ENCODE measurements around the gene KRT1.

KRT1 gene

DNA sequence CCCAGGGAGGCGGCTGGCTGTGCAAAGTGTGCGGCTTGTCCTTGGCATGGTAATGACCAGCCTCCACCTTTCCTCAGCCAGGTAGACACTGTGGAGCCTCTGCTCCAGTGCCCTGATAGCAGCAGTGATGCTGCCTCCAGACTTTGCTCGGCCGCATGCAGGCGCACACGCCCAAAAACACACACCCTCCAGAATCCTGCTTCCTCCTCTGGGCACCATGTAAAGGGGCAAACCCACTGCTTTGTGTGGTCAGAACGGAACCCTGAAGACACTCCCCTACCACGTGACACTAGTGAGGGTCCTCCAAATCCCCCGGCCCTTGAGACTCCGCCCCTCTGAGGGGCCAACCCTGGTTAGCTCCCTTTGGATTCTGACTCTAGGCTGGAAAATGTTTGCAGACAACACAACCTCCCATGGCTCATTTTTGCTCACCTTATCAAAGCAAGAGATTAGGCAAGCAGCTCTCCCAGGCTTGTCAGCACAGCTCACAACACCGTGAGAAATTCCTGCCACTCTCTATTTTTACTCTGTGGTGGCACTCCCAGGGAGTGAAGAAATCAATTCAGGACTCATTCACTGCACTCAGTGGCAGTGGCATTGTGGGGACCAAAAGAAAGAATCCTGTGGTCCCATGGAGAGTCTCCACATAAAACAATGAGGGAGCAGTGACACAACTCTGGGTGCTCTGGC is 18.6 kb upstream of the KRT1 start:
- no peak for DNase-seq

DNA sequence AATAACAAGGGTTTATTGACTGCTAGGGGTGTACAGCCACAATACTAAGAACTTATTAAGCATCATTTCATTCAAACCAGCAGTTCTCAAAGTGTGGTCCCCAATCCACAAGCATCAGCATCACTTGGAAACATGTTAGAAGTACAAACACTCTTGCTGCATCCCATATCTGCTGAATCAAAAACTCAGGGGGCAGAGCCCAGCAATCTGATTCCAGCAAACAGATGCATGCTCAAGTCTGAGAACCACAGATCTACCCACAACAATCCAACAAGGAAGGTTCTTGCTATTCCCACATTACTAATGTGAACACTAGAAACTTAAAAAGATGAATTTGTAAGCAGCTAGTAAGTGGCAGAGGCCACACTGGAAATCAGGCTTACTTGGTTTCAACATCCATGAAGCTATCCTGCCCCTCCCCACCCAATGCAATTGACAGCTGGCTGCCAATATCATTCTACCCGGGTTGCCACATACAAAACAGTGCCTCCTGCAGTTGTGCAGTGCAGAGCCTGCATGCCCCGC is 16.9 kb upstream of the KRT1 start:
- no peak for DNase-seq

DNA sequence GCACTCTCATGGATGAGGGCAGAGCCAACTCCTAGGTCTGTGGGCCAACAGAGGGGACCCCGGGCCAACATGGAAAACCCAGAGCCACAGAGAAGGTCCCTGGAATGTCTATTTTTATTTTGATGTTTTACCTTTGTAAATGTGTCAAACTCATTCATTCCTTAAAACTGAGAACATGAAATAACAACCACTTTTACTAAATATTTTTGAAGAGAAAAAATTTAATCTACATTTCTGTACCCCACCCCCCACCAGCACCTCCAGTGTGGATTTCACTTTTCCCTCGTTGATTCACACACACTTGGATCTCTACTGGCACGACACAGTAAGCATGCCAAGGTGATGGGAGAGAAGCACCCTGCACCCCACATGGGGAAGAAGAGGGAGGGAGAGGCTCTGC is 16.4 kb upstream of the KRT1 start:
- no peak for DNase-seq

DNA sequence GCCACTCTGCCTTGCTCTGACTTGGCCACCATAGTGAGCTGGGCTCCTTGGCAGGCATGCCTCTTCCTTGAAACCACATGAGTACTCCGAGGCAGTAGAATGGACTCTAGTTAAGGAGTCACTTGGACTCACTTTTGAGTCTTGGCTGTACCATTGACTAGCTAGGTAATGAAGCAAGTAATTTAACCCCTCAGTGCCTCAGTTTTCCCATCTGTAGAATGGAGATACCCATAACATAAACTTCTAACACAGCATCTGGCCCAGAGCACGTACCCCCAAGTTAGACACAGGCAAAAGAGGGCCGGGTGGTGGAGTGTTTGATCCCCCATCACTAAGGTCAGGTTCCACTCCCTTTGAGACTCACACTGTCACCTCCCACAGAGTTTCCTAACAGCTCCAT is 14.8 kb upstream of the KRT1 start:
- DNase-seq, result no peak

DNA sequence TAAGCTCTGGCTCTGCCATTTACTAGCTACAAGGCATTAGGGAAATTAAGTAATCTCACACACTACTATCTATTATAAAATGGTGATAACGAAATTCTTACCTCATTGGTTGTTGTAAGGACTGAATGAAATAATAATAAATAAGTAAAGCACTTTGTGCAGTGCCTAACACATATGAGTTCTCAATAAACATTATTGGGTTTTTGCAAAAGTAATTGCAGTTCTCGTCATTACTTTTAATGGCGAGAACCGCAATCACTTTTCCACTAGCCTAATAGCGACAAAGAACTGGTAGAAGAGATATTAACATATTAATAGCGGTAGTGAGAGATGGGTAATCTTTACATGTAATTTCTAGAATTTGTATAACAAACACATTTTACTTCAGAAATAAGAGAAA is 13.9 kb upstream of the KRT1 start:
- DNase-seq, result no peak

DNA sequence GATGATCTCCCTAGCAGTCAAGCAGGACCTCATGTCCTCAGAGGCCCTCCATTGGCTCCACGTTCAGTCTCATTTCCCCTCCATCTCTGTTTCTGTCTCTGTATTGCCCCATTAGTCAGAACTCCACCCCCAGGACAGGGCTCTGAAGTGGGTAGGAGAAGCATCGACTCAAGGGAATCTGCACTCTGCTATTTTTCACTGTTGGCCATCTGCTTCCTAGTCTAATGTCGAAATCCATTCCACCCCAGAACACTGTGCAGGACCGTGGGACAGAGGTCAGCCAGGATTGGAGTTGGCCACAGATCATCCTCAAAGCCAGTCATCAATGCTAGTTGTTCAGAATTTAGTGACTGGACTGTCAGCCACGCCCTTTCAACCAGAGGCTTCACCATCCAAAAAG is 13.1 kb upstream of the KRT1 start:
- no peak for DNase-seq

DNA sequence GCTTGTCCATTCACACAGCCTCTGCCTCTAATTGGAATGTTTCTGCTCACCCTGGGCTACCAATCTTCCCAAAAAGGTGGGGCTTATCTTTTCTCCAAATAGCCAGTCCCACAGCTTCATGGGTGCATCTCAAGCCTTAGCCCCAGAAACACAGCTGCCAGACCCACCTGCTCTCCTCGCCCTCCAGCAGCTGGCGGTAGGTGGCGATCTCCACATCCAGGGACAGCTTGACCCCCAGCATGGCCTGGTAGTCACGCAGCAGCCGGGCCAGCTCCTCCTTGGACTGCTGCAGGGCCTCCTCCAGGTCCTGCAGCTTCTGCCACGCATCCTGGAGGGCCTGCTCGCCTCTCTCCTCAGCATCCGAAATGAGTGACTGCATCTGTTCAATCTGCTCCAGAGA is 12.0 kb upstream of the KRT1 start:
- DNase-seq, result no peak

DNA sequence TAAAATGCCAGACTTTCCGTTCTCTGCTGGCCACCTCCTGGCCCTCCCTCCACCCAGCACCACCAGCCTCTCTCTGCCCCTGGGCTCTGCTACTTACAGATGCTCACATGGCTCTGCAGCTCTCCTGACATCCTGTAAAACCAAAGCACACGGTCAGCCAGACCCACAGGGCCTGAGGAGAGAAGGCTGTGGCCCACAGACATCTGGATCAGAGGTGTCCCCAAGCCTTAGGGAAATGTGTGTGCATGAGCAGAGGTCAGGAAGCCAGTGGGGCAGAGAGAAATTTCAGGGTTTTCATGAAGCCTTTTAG is 11.6 kb upstream of the KRT1 start:
- no peak for DNase-seq

DNA sequence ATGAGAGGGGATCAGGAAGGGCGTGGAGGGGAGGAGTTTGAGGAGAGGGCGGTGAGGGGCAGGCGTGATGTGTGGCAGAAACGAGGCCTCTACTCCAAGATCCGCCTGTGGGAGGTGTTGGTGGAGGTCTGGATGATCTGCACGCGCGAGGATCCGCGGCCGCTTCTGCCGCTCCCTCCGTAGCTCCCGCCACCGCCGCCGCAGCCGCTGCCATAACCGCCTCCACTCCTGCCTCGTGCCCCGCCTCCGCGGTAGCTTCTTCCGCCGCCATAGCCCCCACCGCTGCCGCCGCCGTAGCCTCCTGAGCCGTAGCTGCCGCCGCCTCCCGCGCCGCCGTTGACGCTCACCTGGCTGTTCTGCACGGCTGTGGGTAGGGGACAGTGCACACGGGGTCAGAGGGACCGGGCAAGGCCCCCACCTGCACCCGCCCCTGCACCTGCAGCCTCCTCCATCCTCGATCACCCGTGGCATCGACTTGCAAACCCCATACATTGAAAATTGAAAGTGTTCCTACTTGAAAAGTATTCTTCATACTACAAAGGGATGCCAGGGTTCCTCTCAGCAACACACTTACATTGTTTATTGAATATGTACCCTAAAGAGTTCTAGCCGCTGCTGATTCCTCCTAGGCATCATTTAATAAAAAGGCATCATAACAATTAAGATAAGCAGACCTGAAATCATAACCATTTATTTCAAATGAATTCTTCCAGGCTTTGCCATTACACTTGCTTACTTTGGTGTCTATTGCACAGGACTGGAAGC is 11.1 kb upstream of the KRT1 start:
- no peak for DNase-seq

DNA sequence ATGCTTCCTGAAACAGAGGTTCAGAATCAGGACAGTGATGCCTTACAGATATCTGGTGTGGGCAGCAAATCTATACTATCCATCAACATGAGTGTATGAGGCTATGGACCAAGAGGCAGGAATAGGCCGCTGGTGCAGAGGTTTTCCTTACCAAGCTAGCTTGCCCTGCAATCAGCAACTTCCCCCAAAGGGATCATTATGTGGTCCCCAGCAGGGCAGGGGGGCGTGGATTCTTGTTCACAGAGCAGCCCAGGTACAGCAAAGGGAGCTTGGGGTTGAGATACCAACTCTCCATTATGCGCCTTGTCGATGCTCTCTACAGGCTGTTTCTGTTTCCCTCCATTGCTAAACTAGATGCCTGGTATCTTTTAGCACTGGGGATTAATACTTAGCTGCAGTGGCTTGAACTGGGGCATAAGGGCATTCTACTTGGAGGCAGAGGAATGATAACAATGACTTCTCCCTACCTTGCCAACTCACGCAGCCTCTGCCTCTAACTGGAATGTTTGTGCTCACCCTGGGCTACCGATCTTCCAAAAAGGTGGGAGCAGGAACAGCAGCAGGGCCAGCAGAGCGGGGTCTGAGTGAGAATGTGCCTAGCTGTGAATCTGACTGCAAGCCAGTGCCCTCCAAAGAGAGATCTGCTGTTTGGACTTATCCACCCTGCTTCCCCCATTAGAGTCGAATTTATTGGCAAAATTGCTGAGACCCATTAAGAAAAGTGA is 10.3 kb upstream of the KRT1 start:
- no peak for DNase-seq

DNA sequence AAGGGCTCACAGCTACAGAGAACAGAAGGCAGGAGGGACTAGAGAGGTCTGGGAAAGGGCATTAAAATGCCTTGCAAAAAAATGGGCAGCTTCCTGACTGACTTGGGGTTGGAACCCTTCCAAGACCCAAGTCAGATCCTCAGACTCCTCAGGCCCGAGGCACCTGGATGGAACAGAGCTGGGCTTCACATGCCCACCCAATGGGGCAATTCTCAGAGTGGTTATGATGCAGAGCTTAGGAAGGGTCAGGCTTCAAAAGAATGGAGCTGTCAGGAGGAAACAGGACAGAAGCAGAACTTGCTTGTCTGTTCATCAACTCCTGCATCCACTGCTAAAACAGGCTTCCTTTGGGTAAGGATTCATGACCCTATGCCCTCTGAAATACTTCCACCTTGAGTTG is 9.7 kb upstream of the KRT1 start:
- DNase-seq, result no peak

DNA sequence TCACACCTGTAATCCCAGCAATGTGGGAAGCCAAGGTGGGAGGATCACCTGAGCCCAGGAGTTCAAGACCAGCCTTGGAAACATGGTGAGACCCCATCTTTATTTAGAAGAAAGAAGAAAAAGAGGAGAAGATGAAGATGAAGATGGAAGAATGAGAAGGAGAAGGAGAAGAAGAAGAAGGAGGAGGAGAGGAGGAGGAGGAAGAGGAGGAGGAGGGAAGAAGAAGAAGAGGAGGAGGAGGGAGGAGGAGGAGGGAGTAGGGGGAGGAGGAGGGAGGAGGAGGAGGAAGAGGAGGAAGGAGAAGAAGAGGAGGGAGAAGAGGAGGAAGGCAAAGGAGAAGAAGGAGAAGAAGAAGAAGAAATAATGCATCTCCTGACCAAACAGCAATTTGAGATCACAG is 9.0 kb upstream of the KRT1 start:
- DNase-seq, result no peak

DNA sequence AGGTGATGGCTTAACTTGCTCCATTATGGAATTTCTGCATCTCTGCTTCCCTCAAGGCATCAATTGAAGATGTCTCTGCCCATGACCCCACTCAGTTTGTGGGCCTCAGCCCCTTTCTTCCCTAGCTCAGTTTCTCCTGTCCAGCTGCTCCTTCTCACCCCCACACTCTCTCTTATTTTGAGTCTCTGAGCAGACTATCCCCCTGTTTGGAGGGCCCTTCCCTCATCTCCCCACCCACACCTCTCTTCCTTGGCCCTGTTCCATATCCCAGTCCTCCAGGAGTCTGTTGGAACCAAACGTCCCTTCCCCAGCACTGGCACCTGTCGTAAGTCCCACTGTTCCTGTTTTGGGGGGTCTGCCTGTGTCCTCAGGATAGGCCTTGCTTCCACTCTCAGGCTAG is 8.3 kb upstream of the KRT1 start:
- DNase-seq, result no peak

DNA sequence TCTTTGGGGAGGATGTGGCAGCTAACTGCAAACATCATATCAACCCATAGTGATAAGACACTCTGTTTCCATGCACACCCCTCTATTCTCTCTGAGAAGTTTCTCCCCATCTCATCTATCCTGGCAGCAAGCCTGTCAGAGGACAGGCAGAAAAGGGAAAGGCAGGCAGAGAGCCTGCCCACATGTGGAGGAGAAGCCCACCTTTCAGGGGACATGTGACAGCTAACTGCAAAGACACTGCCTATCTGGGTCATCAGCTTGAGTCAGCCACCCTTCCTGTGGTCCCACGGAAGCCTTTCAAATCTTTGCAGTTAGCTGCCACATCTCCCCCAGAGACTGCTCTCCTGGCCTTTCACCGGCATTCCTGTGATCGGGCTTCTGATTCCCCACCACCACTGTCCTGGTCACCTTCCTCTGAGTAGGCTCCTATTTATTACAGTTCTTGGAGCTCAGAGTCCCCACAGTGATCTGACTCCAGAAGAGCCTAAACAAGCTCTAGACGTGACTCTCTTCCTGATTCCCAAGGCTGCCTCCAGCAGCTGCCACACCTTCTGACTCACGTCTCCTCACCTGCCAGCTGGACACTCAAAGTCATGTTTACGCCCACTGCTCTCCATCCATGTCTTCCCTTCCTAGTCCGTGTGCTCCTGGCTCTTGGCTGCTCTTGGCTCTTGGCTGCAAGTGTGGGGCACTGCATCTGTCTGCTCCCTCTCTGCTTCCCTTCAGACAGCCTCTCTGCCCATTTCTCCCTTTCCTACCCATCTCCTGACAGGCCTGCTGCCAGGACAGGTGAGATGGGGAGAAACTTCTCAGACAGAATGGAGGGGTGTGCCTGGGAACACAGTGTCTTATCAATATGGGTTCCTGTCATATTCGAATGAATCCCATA is 7.5 kb upstream of the KRT1 start:
- DNase-seq, result no peak

DNA sequence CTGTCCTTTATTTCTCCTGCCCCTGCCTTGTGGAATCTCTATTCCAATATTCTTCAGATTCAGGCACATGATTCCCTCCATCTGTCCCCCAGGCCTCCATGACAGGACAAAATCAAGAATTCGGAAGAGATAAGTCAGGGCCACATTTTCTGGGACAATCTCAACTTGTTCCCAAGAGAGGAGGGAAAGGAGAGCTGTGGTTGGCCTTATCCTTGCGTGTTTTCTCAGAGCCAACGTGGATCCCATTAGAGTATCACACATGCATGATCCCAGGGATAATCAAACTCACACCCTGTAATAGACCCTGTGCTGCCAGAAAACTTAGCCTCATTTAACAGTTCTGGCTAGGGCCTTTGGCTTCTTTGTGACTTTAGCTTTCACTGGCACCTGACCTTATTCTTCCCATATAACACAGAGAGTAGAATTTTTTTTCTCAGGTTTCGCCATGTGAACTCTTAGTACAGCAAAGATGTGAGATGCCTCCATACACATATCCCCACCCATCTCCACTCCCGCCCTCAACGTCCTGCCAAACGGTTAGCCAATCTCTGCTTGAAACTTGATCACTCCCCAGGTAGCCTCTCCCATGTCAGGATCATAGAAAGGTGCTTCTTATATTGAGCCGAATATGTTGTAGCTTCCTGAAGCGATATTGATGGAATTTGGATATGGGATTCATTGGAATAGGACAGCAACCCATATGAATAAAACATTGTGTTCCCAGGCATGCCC is 6.7 kb upstream of the KRT1 start:
- DNase-seq, result no peak

DNA sequence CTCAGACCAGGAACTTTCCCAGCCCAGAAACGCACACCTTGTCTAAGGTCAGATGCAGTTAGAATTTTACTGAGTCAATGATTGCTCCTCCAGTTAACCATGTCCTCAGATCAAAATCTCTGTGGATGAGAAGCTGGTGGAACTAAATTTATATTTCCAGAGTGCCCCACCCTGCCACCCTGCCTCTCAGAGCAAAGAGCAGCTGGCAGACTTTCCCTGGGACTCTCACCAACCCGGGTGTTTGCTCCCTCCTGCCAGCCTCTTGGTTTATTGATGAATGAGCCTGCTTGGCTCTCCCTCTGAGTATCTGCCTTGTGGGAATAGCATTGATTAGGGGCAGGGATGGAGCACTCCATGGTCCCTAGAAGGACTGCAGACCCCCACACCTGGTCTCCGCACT is 5.9 kb upstream of the KRT1 start:
- DNase-seq, result no peak

DNA sequence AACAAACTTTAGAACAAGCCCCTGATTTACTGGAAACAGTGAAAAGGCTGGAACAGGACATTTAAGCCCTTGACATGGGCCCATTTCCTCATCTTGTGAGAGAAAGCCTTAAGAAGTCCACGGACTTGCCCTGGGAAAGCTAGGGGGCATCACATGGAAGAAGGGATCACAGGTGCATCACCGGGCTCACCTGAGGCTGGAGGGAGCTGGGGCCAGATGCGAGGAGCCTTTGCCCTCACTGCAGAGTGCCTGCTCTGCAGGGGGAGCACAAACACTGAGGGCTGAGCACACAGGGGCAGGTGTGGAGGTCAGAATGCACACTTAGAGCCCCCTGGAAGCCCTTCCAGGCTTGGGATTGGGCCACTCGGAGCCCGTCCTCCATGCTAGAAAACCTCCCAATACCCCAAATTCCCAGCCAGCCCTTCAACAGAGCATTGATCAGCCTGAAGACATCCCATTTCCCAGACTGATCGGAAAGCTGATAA is 5.2 kb upstream of the KRT1 start:
- DNase-seq, result no peak

DNA sequence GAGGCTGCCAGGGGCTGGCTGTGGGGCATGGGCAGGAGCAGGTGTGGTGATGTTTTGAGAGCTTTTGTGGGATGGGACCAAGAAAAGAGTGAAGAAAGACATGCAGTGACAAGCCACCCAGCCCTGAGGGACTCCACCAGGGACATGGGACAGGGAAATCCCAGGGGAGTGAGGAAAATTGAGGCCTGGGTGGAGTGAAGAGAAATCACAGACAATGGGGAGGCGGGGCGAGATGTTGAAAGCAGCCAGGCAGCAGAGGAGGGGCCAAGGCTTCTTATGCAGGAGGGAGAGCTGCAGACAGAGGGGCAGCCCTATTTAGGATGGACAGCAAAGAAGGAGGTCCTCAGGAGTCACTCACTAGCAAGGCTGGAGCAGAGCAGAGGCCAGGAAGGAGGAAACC is 4.2 kb upstream of the KRT1 start:
- DNase-seq, result no peak

DNA sequence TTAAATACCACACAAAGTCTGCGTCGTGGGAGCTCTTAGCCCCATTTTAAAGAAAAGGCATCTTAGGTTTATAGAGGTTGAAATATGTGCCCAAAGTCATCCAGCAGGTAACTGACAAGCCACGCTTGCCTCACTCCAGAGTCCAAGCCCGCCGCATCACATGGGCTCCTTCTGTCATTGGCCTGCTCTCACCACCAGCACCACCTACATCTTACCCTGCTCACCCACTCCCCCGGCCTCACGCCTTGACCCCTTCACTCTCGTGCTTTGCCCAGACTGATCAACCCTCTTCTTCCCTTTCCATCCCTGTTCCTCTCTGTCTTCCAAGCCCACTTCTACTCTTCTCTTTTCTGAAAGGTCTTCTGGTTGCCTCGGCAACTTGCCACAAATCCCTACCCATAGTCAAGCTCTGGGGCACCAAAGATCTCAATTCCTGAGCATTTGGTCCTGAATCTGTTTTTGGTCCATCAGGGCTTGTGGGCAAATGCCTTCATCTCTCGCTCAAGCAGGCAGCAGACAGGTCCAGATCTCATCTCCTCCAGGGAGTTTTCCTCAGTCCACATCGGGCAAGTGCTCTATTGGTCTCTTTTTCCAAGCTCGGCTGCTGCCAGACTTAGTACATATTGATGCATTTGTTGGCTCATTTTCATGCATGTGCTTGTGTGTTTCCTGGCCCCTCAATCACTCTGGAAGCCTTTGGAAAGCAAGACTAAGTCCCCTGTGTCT is 3.5 kb upstream of the KRT1 start:
- no peak for DNase-seq

DNA sequence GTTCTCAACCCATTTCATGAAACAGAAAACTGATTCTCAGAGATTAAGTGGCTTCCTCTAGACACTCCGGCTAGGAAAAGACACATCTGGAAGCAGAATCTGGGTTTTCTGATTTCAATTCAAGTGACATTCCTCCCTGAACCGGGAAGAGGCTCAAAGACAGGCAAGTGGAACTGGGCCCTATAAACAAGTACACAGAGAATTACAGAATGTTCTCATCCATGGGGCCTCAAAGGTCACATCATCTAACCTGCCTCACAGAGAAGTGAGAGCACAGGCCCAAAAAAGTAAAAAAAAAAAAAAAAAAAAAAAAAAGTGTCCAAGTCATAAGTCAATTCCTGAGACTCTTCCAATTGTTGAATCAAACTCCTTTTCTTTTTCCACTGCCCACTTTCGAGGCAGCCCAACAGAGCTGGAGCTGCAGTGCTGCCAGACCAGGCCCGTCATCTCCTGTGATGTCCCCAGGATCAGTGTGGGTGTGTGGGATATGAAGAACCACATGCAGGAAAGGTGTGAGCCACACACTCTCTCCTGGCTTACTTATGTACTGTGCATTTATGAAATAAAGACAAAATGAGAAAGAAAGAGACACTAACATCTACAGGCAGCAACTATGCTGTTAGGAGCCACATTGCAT is 2.8 kb upstream of the KRT1 start:
- DNase-seq, result no peak

DNA sequence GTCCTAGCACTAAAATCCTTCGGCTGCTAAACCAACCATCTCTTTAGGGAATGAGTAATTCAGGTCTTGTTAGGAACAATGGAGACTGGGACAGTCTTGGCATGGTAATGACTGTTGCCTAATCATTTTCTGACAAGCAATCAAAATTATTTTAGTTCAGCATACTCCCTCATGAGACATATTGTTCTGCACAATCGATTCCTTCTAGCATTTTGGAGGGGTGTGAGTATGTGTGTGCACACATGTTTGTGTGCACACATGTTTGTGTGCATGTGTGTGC is 2.1 kb upstream of the KRT1 start:
- DNase-seq, result no peak
